ENCODE data around the gene KANK2. TPM values are rescaled to one million over a fixed set of nuclear protein-coding genes. Genes with fewer than 3 reads are reported as not detected.
"Not testable (repeated sequence)": the region's sequence is repeated elsewhere in the genome, so short reads cannot be mapped to it uniquely, and the experiment has no call there.

KANK2 gene
- total RNA-seq, 2 donors from 2014 or later: 647 to 689 TPM

DNA sequence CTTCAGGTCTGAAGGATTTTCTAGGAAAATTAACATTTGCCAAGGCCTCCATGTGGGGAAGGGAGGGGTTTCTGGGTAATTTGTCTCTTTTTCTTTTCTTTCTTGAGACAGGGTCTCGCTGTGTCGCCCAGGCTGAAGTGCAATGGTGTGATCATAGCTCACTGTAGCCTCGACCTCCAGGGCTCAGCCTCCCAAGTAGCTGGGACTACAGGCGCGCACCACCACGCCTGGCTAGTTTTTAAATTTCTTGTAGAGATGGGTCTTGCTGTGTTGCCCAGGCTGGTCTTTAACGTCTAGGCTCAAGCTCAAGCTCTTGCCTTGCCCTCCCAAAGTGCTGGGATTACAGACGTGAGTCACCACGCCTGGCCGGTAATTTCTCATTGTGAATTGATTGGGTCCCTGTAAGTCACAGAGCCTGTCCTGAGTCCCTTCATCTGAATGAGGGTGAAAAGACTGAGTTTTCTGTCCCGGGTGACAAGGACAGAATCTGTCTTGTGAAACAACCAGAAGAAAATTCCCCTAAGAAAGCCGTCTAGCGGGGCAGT, 31.8 kb downstream of the KANK2 start:
- ATAC-seq (ENCODE audit: insufficient number of reproducible peaks, low FRiP score, low read depth): no peak
- DNase-seq (ENCODE audit: low spot score): no peak
- peak overlapping the region; percentile 90 to 93 for H3K27ac ChIP-seq
- H3K27me3 ChIP-seq (replicated peaks; ENCODE audit: insufficient read depth): no peaks in the 10 kb centered on the region
- no peaks in the 10 kb centered on the region for H3K9me3 ChIP-seq
- H3K36me3 ChIP-seq: peaks cover 24% of the 10 kb centered on the region
- TF ChIP-seq, protein P1, sequence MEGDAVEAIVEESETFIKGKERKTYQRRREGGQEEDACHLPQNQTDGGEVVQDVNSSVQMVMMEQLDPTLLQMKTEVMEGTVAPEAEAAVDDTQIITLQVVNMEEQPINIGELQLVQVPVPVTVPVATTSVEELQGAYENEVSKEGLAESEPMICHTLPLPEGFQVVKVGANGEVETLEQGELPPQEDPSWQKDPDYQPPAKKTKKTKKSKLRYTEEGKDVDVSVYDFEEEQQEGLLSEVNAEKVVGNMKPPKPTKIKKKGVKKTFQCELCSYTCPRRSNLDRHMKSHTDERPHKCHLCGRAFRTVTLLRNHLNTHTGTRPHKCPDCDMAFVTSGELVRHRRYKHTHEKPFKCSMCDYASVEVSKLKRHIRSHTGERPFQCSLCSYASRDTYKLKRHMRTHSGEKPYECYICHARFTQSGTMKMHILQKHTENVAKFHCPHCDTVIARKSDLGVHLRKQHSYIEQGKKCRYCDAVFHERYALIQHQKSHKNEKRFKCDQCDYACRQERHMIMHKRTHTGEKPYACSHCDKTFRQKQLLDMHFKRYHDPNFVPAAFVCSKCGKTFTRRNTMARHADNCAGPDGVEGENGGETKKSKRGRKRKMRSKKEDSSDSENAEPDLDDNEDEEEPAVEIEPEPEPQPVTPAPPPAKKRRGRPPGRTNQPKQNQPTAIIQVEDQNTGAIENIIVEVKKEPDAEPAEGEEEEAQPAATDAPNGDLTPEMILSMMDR (IDR thresholded peaks at IDR 0.05): peak; percentile 39
- peak overlapping the region; percentile 67 for H3K4me3 ChIP-seq
- H3K4me1 ChIP-seq (ENCODE audit: control insufficient read depth in 1 of 2, low read depth in 2 of 2): peaks cover 42 to 80% of the 10 kb centered on the region in 2 donors

DNA sequence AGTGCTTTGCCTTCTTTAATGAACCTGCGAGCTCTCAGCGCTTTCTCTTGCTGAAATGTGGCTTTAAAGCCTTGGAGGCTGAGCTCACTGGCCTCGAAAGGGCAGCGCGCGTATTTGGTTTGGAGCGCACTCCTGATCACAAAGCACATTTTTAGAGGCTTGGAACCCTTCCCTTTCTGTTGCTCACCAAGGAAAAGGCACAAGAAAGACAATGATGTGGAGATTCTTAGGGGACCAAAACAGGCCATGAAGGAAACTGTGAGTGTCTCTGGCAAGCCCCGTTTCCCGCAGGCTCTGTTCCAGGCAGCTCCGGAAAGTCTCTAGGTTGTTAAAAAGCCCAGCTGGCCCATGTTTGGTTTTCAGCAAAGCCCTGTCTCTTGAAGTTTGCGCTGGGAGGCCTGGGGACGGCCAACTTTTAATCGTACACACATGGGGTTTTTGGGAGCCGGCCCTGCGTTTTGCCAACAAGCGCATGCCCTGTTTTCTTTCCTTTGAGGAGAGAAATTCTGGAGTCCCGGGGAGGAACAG, 32.4 kb downstream of the KANK2 start:
- no peak for DNase-seq (ENCODE audit: low spot score)
- Histone ChIP-seq H3K36me3 (peaks cover 17% of the 10 kb centered on the region), H3K27me3 (replicated peaks; ENCODE audit: insufficient read depth) (no peaks in the 10 kb centered on the region), H3K9me3 (no peaks in the 10 kb centered on the region), H3K27ac (peak overlapping the region; percentile 90 to 93), H3K4me3 (peak overlapping the region; percentile 67), H3K4me1 (ENCODE audit: control insufficient read depth in 1 of 2, low read depth in 2 of 2) (peaks cover 47 to 80% of the 10 kb centered on the region in 2 donors)
- ATAC-seq (ENCODE audit: insufficient number of reproducible peaks, low FRiP score, low read depth): peak; percentile 56
- TF ChIP-seq, protein P1 (IDR thresholded peaks at IDR 0.05): no peak

DNA sequence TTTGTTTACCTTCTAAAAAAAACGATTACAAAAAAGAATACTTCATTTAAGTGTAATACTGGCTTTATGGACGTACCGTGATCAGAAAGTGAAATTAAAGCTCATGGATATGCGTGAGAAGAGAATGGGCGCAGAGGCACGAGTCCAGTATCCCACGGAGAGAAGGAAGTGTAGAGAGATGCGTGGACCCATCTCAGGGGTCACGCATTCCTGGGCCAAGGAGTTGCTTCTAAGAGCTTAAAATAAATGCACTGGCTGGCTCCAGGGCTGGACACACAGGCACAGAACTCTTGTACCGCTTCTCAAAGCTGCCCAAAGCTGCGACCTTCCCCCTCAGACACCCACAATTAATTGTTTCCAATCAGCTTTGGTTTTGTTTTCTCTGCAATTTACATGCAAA, 33.0 kb downstream of the KANK2 start:
- H3K4me1 ChIP-seq (ENCODE audit: control insufficient read depth in 1 of 2, low read depth in 2 of 2): peaks cover 50 to 80% of the 10 kb centered on the region in 2 donors
- H3K27me3 ChIP-seq (replicated peaks; ENCODE audit: insufficient read depth): no peaks in the 10 kb centered on the region
- no peaks in the 10 kb centered on the region for H3K9me3 ChIP-seq
- peak overlapping the region; percentile 90 to 93 for H3K27ac ChIP-seq
- H3K36me3 ChIP-seq: peaks cover 11% of the 10 kb centered on the region
- DNase-seq (ENCODE audit: low spot score): no peak
- TF ChIP-seq, protein P1 (IDR thresholded peaks at IDR 0.05): no peak
- no peak for ATAC-seq (ENCODE audit: insufficient number of reproducible peaks, low FRiP score, low read depth)
- peak overlapping the region; percentile 67 for H3K4me3 ChIP-seq

DNA sequence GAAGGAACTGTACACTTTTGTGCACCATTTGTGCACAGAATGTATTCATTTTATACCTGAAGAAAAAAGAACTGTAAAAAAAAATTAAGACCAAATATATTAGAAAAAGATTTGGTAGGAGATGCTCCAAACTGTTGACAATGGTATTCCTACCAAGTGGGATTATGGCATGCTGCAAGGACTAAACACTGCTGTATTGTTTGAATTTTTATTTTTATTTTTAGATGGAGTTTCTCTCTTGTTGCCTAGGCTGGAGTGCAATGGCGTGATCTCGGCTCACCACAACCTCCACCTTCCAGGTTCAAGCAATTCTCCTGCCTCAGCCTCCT, 36.9 kb downstream of the KANK2 start:
- not testable (repeated sequence) for H3K4me3 ChIP-seq; ATAC-seq (ENCODE audit: insufficient number of reproducible peaks, low FRiP score, low read depth); H3K27me3 ChIP-seq (replicated peaks; ENCODE audit: insufficient read depth); H3K36me3 ChIP-seq; H3K9me3 ChIP-seq; DNase-seq (ENCODE audit: low spot score)
- Histone ChIP-seq H3K27ac (peak overlapping the region in 1 of 2 donors; percentile 93), H3K4me1 (ENCODE audit: control insufficient read depth in 1 of 2, low read depth in 2 of 2) (peaks cover 40 to 77% of the 10 kb centered on the region in 2 donors)

DNA sequence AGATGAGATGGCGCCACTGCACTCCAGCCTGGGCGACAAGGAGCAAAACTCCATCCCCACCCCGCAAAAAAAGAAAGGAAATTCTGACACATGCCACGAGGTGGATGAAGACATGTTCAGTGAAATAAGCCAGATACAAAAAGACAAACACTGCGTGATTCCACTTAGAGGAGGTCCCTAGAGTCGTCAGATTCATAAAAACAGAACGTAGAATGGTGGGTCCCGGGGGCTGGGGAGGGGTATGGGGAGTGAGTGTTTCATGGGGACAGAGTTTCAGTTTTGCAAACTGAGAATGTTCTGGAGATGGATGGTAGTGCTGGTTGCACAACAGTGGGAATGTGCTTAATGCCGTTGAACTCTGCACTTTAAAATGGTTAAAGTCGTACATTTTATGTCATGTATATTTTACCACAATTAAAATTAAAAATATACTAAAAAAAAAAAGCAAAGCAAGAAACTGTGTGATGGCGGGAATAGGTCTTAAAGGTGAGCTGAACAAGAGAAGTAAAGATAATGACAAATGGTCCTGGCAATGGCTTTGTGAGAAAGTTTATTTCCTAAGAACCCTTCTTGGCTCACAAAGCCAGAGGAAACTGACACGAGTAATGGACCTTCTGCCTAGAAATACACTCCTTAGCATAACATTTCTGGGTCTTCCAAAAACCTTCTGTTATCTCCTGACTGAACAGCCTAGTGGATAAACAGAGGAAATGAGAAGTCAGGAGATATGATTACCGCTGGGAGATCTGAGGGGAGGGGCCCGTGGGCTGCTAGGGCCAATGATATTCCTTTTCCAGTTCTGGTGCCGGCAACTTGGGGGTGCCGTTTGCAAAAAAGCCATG, 37.5 kb downstream of the KANK2 start:
- DNase-seq (ENCODE audit: low spot score) (no peak), ATAC-seq (ENCODE audit: insufficient number of reproducible peaks, low FRiP score, low read depth) (no peak)
- Histone ChIP-seq H3K4me3 (no peak overlapping the region), H3K4me1 (ENCODE audit: control insufficient read depth in 1 of 2, low read depth in 2 of 2) (peaks cover 42 to 80% of the 10 kb centered on the region in 2 donors), H3K27ac (peak overlapping the region; percentile 43 to 93), H3K27me3 (replicated peaks; ENCODE audit: insufficient read depth) (no peaks in the 10 kb centered on the region), H3K36me3 (no peaks in the 10 kb centered on the region), H3K9me3 (no peaks in the 10 kb centered on the region)
- TF ChIP-seq, protein P1 (IDR thresholded peaks at IDR 0.05): no peak

Measured in thoracic aorta (tissue), 2 donors.